ENCODE results near the gene GLT8D1.

Gene GLT8D1

DNA sequence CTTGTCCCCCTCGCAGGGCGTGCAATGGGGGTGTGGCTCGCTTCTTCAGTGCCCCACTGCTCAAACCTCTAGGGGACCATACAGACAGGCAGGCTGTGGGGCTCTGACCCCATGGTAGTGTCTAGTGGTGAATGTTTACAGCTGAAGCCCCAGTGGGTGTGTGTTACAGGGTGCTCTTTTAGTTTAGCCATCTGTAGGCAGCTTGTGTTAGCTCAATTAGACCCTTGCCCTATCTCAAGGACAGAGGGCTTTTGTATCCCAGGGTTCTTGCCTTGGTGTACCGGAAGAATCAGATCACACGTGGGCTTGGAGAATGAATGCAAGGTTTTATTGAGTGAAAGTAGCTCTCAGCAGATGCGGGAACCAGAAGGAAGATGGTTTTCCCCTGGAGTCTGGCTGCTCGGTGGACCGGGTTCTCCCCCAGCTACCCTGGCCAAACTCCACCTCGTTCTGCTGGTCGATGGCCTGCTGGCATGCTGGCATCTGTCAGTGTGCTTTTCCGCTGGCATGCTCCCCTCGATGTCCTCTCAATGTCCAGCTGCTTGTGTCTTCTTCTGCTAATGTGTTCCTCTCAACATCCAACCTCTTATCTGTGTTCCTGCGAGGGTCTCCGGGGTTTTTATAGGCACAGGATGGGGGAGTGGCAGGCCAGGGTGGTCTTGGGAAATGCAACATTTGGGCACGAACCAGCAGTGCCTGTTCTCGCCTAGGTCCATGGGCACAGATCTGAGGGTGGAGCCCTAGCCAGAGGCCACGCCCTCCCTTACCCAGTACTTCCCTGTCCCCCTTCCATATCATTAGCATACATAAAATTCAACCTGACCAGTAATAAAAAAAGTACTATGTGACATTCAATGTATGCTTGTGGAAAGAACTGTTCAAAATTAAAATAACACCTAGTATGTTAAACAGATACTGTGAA lies 7.0 kb upstream of the GLT8D1 start:
- DNase-seq (ENCODE audit: low read depth): no peak

- DNase-seq (ENCODE audit: low read depth): no peak
Measured at GRCh38 chr3:52710512-52710911, 4.9 kb upstream of the GLT8D1 start.

DNA sequence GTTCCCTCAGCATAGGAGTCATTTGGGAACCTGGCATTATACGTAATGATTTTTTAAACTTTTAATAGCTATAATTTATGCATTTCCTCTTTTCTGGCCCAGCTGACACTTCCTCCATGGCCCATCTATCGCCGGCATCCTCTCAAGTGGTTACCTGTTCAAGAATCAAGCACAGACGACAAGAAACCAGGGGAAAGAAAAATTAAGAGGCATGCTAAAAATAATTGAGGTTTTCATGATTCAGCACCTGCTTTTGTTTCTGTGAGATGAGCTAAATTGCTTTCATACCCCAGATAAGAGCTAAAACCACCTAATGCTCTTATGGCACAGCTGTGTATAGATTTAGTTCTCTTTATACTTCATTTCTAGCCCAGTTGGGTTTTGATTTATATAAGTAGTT lies 2.0 kb upstream of the GLT8D1 start:
- no peak for DNase-seq (ENCODE audit: low read depth)

- no peak for DNase-seq (ENCODE audit: low read depth)
Measured at GRCh38 chr3:52705438-52705687, 228 bp downstream of the GLT8D1 start.

- DNase-seq (ENCODE audit: low read depth): no peak
Measured at GRCh38 chr3:52704611-52705437, 767 bp downstream of the GLT8D1 start.

DNA sequence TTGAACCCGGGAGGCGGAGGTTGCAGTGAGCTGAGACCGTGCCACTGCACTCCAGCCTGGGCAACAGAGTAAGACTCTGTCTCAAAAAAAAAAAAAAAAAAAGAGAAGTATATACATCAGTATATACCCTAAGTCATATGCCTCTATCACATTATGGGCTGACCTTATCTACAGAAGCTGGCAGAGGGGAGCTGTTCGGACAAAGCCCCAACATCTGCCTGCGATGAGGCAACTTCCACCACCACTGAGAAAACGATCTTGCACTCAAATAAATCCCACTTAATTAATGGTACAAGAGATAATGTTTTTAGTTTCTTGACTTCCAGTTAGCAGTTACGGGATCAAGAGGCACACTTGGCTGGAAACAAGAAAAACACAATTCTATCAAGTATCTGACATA lies 2.2 kb downstream of the GLT8D1 start:
- DNase-seq (ENCODE audit: low read depth): no peak

DNA sequence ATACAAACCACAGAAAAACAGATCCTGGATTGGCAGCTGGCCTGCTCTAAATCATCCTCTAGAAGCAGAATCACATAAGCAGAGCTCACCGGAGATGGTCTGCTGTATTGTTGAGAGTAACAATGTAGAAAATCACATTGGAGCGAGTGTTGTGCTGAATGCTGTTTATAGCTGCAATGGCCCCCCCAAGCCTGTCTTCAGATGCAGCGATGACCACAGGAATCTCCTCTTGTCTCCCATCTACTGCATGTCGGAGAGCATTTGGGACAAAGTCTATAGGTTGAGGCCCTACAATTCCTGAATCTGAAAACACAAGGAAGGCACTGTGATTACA lies 8.0 kb downstream of the GLT8D1 start:
- no peak for DNase-seq (ENCODE audit: low read depth)

- DNase-seq (ENCODE audit: low read depth): no peak
Measured at GRCh38 chr3:52696830-52697631, 8.6 kb downstream of the GLT8D1 start.

GRCh38 chr3:52695798-52696671 lies 9.6 kb downstream of the GLT8D1 start:
- DNase-seq (ENCODE audit: low read depth): no peak

DNA sequence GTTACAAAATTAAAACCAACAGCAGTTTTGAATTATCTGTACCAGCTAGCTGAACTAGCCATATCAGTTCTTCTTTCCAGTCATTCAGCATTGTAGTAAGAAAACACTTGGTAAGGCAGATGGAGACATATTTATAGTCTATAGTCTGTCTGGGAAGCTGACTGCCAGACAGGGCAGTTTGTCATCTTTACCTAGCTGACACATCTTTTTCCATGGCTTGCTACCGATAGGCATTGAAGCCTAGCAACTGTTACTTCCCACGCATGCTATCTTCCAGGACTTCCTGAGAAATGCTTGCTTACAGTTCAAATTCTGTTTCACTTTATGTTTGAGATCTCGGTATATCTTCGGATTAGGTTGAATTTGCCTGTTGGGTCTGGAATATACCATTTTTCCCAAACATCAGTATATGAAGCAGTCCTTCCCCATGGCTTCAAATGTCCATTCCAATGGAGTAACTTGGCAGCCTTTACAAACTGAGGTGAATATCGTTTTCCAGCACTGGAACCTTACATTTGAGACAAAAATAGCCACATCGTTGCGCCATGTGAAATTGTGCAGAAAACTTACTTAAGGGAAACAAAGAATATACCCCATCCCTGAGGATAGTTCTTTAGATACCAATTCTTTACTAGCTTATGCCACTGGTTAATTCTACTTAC lies 10.9 kb downstream of the GLT8D1 start:
- no peak for DNase-seq (ENCODE audit: low read depth)

DNA sequence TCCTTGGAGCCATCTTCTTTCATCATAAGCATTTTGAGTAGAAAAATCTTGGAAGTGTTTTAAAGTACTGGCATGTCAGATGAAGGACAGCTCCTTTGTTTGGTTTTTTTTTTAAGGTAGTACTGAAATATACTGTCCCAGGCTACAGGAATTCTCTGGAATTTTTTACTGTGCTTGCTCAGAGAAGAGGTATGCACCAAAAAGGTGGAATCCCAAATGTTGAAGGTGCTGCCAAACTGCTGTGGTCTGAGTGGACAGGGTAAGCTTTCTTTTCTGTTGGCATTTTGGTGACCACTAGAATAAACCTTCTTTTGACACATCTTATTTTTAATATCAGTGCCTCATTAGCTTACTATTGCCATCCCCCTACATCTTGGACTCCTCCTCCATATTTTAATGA lies 12.5 kb downstream of the GLT8D1 start:
- no peak for DNase-seq (ENCODE audit: low read depth)

DNA sequence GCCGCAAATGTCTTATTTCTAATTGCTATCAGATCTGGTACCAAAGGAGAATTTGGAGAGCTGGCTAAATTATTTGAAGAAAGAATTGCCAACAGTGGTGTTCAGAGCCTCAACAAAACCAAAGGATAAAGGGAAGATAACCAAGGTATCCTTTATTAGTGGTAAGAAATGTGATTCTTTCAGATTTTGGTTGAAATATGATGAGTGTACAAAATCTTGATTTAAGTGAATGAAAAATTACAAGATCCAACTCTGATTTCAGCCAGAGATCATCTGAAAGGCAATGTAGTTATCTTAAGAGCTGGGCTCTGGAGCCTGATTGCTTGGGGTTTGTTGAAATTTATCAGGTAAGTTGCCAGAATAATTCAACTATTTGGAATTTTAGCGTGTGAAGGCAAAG lies 15.0 kb downstream of the GLT8D1 start:
- DNase-seq (ENCODE audit: low read depth): no peak

DNA sequence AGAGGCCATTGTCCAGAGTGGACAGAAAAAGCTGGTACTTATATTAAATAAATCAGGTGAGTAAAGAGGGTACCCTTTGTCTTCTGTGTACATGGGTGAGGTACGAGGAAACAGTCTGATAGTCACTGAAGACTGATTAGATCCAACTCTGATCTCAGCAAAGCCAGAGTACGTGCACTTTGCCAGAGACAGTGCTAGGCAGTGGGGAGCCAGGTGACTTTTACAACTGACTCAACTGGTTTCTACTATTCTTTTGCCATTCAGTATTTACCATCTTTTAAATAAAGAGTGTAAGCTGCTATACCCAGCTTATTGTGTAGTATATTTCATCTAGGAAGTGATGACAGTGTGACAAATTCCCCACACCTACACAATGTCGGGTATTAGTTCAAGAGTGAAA lies 16.4 kb downstream of the GLT8D1 start:
- DNase-seq (ENCODE audit: low read depth): no peak

GRCh38 chr3:52688266-52688665 lies 17.3 kb downstream of the GLT8D1 start:
- DNase-seq (ENCODE audit: low read depth): no peak

DNA sequence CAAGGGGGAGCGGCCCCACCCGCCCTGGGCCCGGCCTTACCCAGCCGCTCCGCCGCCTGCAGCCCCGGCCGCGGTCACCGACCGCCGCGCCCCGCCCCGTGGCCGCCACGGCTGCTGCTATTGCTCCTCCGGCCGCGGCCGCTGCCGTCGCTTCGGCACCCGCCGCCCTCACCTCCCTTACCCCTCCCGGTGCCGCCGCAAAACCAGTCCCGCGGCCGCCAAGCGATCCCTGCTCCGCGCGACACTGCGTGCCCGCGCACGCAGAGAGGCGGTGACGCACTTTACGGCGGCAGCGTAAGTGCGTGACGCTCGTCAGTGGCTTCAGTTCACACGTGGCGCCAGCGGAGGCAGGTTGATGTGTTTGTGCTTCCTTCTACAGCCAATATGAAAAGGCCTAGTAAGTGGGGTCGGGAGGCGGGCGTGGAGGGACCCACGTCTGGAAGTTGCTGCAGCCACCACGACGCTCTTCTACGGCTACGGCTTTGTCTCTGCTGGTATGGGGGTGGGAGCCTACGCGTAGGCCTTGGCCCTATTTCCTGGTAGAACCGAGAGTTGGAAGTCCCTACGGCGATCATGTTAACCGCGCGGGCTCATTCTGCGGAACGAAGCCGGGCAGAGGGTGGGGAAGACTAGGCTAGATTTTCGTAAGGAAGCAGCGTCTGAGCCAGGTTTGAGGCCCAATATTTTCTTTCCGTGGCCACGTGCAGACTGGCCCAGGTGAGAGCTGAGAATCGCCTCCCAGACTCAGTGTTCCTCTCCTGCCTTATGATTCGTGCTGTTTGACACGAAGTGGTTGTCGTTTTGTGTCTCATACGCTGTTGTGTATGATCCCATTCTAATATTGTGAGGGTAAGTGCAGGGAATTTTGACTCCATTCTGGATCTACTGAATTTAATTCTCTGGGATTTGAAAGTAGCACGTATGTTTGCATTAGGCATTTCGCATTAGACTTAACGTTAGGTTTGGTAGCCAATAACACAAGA lies 19.6 kb downstream of the GLT8D1 start, which contains the start of the genes GNL3 and PBRM1:
TSS of gene GNL3 (plus strand) at position 324 of the 983 bp plus-strand sequence. CDS start at position 385, 61 bp downstream.
TSS of gene PBRM1 (minus strand) at position 205 of the 983 bp plus-strand sequence.
- DNase-seq (ENCODE audit: low read depth): peak; percentile 75

DNA sequence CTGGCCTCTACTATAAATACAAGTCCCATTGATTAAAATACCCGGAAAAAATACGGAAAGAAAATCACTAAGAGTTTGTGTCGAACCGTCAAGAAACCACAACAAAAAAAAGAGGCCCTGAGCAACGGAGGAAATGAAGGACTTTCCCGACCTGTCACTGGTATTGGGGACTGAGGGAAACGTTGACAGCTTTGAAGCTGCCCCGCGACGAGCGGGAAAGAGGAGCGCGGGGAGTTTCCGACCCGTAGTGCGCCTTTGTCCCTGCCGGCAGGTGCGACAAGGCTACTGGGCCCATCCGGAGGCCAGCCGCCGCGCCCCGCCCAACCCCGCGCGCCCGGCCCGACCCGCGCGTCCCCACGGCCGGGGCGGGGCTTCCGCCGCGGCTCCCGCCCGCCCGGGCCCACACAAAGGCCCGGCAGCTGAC lies 20.3 kb downstream of the GLT8D1 start:
- peak; percentile 43 for DNase-seq (ENCODE audit: low read depth)

DNA sequence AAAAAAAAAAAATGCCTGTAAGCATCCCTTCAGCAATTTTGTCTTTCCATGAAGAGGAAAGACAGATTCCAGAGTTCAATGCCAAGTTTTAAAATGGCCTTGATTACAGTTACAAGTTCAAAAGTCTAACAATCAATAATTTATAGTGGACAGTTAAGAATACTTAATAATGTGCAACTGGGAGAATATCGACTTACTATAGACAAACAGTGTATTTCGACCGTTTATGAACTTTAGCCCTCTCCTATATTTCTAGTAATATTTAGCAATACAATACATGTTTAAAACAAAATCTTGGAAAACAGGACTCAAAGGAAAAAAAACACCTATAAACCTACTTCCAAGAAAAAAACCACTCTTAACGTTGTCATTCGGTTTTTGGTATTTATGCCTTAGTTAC lies 21.4 kb downstream of the GLT8D1 start:
- no peak for DNase-seq (ENCODE audit: low read depth)

GRCh38 chr3:52683611-52684010 lies 22.0 kb downstream of the GLT8D1 start:
- no peak for DNase-seq (ENCODE audit: low read depth)

- no peak for DNase-seq (ENCODE audit: low read depth)
Measured at GRCh38 chr3:52682016-52682415, 23.6 kb downstream of the GLT8D1 start.

DNA sequence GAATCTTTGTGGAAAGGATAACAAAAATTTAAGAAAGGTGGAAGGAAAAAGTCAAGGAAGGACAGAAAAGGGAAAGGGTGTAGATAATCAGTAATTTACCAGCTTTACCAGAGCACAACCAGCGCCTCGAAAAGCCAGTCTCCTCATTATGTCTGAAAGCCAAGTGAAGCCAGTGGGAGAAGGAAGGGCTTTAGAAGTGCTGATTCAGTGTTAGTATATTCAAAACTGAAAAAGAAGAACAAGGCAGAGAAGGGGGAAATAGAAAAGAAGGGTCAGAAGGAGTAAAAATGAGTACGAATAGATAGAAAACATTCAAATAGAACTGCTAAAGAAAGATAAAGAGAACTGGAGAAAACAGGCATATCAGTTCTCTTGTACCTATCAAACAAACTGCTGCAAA lies 24.0 kb downstream of the GLT8D1 start:
- no peak for DNase-seq (ENCODE audit: low read depth)

Measured in stimulated activated CD8-positive, alpha-beta memory T cell treated with anti-CD3 and anti-CD28 coated beads, Interleukin-15, amount 100 ng/mL, for 1 hour (primary cell).